HepG2 (cell line): ENCODE measurements around the gene PLAA. TPM values are rescaled to one million over a fixed set of nuclear protein-coding genes. Genes with fewer than 3 reads are reported as not detected.

Experiments used
- BRD4 ChIP-seq: sonication (generic); formaldehyde crosslinking; IDR thresholded peaks from 2 replicates; pipeline ENCODE4 v1.4.0; 2020; ENCODE audit warnings: missing genetic modification reagents
- DNMT1 ChIP-seq: sonication (generic); formaldehyde crosslinking; IDR thresholded peaks from 2 replicates; pipeline ENCODE4 v1.5.1; 2020; ENCODE audit warnings: mild to moderate bottlenecking, missing genetic modification reagents
- GATAD1 ChIP-seq: IDR thresholded peaks from 2 replicates; pipeline ENCODE4 v1.6.1; 2016; ENCODE audit warnings: missing genetic modification reagents, missing compliant biosample characterization
- KLF15 ChIP-seq: sonication (generic); formaldehyde crosslinking; IDR thresholded peaks from 2 replicates; pipeline ENCODE4 v1.8.1; 2023; ENCODE audit warnings: borderline replicate concordance, mild to moderate bottlenecking, inconsistent platforms, missing genetic modification reagents, mixed read lengths
- NFE2 ChIP-seq: sonication (generic); formaldehyde crosslinking; IDR thresholded peaks from 2 replicates; pipeline ENCODE4 v1.4.0; 2020; ENCODE audit warnings: missing genetic modification reagents
- NFKBIZ ChIP-seq: IDR thresholded peaks from 2 replicates; pipeline ENCODE4 v1.6.1; 2018; ENCODE audit warnings: missing genetic modification reagents, missing compliant biosample characterization
- NR1H2 ChIP-seq: sonication (generic); formaldehyde crosslinking; IDR thresholded peaks from 2 replicates; pipeline ENCODE4 v1.8.1; 2022; ENCODE audit warnings: low read depth, missing genetic modification reagents, borderline replicate concordance
- PHF21A ChIP-seq: sonication (generic); formaldehyde crosslinking; IDR thresholded peaks from 2 replicates; pipeline ENCODE4 v1.5.0; 2020; ENCODE audit warnings: mild to moderate bottlenecking, missing genetic modification reagents
- RARA ChIP-seq: IDR thresholded peaks from 2 replicates; pipeline ENCODE4 v1.6.1; 2016; ENCODE audit warnings: missing genetic modification reagents, missing compliant biosample characterization
- RELA ChIP-seq: sonication (generic); formaldehyde crosslinking; IDR thresholded peaks from 2 replicates; pipeline ENCODE4 v1.4.0; 2020; ENCODE audit warnings: missing genetic modification reagents
- TCF12 ChIP-seq, 2 experiments: fragments of 450-650 bp in 1 of 2; sonication (generic) in 1 of 2; formaldehyde crosslinking in 1 of 2; IDR thresholded peaks; 2 replicates each; pipeline versions ENCODE4 v1.6.1 to v1.8.0; 2017 to 2022; ENCODE audit warnings: antibody characterized with exemption in 1 of 2, mild to moderate bottlenecking in 1 of 2, missing genetic modification reagents in 1 of 2, moderate library complexity in 1 of 2
- ZFX ChIP-seq: sonication (generic); formaldehyde crosslinking; IDR thresholded peaks from 2 replicates; pipeline ENCODE4 v1.4.0; 2020; ENCODE audit warnings: mild to moderate bottlenecking, low read depth, missing genetic modification reagents, moderate library complexity
- ZNF264 ChIP-seq: sonication (generic); formaldehyde crosslinking; IDR thresholded peaks from 2 replicates; pipeline ENCODE4 v1.4.0; 2020; ENCODE audit warnings: missing genetic modification reagents
- ZNF329 ChIP-seq: sonication (generic); formaldehyde crosslinking; IDR thresholded peaks from 2 replicates; pipeline ENCODE4 v1.9.0; 2021; ENCODE audit warnings: low read depth, mild to moderate bottlenecking, missing genetic modification reagents
- ZNF350 ChIP-seq: sonication (generic); formaldehyde crosslinking; IDR thresholded peaks from 2 replicates; pipeline ENCODE4 v1.4.0; 2020; ENCODE audit warnings: mild to moderate bottlenecking, low read depth, missing genetic modification reagents, borderline replicate concordance
- ZNF543 ChIP-seq: sonication (generic); formaldehyde crosslinking; IDR thresholded peaks from 2 replicates; pipeline ENCODE4 v1.4.0; 2020; ENCODE audit warnings: mild to moderate bottlenecking, missing genetic modification reagents
- ZNF550 ChIP-seq: sonication (generic); formaldehyde crosslinking; IDR thresholded peaks from 2 replicates; pipeline ENCODE4 v1.4.0; 2020; ENCODE audit warnings: mild to moderate bottlenecking, missing genetic modification reagents, borderline replicate concordance
- polyA plus RNA-seq, 8 experiments: library from polyadenylated mRNA; depleted of rRNA in 3 of 8; stranded (reverse) in 7 of 8; unstranded in 1 of 8; fragments of >200 nt; fragmentation: Illumina TruSeq in 4 of 8; extraction: Trizol in 4 of 8; gene quantifications; 2 replicates each; pipeline versions ENCODE4 v1.2.1 to v1.2.3, GENCODE V29; 2011 to 2016; ENCODE audit warnings: low read depth in 4 of 8, missing spikeins in 1 of 8, mixed read lengths in 1 of 8; ENCODE audit not compliant: insufficient read depth in 1 of 8
- total RNA-seq, 5 experiments: library from RNA; depleted of rRNA; stranded (reverse); fragments of >200 nt; fragmentation: Illumina TruSeq; extraction: Trizol; gene quantifications; 2 replicates each; pipeline ENCODE4 v1.2.3, GENCODE V29; 2016; ENCODE audit warnings: low read depth in 1 of 5
- TF ChIP-seq, protein P1 (sequence below): IDR thresholded peaks from 2 replicates; pipeline ENCODE4 v1.6.1; 2016
- TF ChIP-seq, protein P2 (sequence below): sonication (generic); formaldehyde crosslinking; IDR thresholded peaks from 2 replicates; pipeline ENCODE4 v1.4.0; 2020; ENCODE audit warnings: missing genetic modification reagents, mild to moderate bottlenecking, borderline replicate concordance
- TF ChIP-seq, protein P3 (sequence below): sonication (generic); formaldehyde crosslinking; IDR thresholded peaks from 2 replicates; pipeline ENCODE4 v1.4.0; 2020; ENCODE audit warnings: missing genetic modification reagents, low read depth, mild to moderate bottlenecking, borderline replicate concordance
- TF ChIP-seq, protein P4 (sequence below): sonication (generic); formaldehyde crosslinking; IDR thresholded peaks from 2 replicates; pipeline ENCODE4 v1.9.0; 2022; ENCODE audit warnings: low read depth, missing genetic modification reagents

Gene PLAA
- total and polyA plus RNA-seq, 2 of the 13 experiments (the other 11 are each of a cell fraction or from before 2014, with no cell fraction given) = 5.8 to 22.9 TPM

DNA sequence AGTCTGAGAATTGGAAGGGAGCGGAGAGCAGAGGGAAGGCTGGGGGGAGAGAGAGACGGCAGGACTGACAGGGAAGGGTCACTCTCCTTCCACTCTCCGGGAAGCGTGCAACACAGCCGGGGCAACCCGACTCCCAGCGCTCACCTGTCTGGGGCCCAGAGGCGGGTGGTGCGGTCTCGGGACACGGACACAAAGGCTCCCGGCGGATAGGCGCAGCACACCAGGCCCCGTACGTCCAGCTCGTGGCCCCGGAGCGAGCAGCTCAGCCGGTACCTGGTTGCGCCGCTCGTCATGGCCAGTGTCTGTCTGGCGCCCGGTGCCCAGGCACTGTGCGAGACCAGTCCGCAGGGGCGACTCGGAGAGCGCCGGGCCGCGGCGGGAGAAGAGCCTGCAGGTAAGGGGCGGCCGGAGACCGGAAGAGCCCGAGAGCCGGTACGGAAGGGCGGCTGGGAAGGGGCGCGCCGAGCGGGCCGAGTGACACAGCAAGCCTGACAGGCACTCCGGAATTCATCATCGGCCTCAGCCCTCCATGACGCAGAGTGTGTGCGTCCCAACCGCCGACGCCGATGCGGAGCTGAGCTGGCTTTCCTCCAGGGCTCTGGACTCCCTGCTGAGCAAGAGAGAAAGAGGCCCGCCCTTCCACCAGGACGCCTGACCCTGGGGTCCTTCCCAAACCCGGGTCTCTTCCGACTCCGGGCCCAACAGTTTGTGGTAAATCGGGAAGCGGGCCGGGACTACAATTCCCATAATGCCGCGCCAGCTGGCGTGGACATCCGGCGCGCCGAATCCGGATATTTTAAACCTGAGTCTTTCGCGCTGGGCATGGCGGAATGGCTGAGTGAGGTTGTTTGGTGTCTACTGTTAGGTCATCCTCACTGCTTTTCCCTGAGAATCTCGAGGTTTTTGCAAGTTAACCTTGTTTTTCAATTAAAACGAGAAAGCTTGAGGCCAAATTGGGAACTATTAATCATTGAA lies at the start of gene PLAA (continued):
- TF ChIP-seq, protein P1, sequence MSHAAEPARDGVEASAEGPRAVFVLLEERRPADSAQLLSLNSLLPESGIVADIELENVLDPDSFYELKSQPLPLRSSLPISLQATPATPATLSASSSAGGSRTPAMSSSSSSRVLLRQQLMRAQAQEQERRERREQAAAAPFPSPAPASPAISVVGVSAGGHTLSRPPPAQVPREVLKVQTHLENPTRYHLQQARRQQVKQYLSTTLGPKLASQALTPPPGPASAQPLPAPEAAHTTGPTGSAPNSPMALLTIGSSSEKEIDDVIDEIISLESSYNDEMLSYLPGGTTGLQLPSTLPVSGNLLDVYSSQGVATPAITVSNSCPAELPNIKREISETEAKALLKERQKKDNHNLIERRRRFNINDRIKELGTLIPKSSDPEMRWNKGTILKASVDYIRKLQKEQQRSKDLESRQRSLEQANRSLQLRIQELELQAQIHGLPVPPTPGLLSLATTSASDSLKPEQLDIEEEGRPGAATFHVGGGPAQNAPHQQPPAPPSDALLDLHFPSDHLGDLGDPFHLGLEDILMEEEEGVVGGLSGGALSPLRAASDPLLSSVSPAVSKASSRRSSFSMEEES (CRISPR knock-in tag) = no peak
- TF ChIP-seq ZNF350 (CRISPR knock-in tag) = peak; percentile 92
- no peak for TF ChIP-seq NFKBIZ (CRISPR knock-in tag)
- no peak for TF ChIP-seq RELA
- TF ChIP-seq BRD4 (CRISPR knock-in tag) = peak; percentile 37; the same call in 1 of the 2 replicates
- TF ChIP-seq, protein P2, sequence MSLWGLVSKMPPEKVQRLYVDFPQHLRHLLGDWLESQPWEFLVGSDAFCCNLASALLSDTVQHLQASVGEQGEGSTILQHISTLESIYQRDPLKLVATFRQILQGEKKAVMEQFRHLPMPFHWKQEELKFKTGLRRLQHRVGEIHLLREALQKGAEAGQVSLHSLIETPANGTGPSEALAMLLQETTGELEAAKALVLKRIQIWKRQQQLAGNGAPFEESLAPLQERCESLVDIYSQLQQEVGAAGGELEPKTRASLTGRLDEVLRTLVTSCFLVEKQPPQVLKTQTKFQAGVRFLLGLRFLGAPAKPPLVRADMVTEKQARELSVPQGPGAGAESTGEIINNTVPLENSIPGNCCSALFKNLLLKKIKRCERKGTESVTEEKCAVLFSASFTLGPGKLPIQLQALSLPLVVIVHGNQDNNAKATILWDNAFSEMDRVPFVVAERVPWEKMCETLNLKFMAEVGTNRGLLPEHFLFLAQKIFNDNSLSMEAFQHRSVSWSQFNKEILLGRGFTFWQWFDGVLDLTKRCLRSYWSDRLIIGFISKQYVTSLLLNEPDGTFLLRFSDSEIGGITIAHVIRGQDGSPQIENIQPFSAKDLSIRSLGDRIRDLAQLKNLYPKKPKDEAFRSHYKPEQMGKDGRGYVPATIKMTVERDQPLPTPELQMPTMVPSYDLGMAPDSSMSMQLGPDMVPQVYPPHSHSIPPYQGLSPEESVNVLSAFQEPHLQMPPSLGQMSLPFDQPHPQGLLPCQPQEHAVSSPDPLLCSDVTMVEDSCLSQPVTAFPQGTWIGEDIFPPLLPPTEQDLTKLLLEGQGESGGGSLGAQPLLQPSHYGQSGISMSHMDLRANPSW = 0 out of 2 replicates have a peak, but pooled peaks have one; percentile 30
- TF ChIP-seq, protein P3, sequence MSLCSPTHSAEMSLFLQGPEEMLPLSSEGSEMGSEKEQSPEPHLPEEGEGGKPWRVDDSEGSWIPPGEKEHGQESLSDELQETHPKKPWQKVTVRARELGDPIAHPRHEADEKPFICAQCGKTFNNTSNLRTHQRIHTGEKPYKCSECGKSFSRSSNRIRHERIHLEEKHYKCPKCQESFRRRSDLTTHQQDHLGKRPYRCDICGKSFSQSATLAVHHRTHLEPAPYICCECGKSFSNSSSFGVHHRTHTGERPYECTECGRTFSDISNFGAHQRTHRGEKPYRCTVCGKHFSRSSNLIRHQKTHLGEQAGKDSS (CRISPR knock-in tag) = peak; percentile 89
- TF ChIP-seq GATAD1 (CRISPR knock-in tag) = peak; percentile 94
- TF ChIP-seq, protein P4, sequence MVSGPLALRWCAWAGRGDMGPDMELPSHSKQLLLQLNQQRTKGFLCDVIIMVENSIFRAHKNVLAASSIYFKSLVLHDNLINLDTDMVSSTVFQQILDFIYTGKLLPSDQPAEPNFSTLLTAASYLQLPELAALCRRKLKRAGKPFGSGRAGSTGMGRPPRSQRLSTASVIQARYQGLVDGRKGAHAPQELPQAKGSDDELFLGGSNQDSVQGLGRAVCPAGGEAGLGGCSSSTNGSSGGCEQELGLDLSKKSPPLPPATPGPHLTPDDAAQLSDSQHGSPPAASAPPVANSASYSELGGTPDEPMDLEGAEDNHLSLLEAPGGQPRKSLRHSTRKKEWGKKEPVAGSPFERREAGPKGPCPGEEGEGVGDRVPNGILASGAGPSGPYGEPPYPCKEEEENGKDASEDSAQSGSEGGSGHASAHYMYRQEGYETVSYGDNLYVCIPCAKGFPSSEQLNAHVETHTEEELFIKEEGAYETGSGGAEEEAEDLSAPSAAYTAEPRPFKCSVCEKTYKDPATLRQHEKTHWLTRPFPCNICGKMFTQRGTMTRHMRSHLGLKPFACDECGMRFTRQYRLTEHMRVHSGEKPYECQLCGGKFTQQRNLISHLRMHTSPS (CRISPR knock-in tag) = peak; percentile 60; the same call in 1 of the 2 replicates
- TF ChIP-seq TCF12 (IDR thresholded peaks at IDR 0.05) = no peak
- peak; percentile 87 for TF ChIP-seq TCF12 (CRISPR knock-in tag; IDR thresholded peaks at IDR 0.05)
- no peak for TF ChIP-seq NR1H2
- TF ChIP-seq RARA = no peak
- no peak for TF ChIP-seq ZNF264
- TF ChIP-seq ZNF550 (CRISPR knock-in tag) = no peak
- TF ChIP-seq NFE2 = peak; percentile 63
- no peak for TF ChIP-seq KLF15 (CRISPR knock-in tag)
- no peak for TF ChIP-seq ZNF329 (CRISPR knock-in tag)
- peak; percentile 83 for TF ChIP-seq DNMT1
- peak; percentile 97 for TF ChIP-seq ZFX (CRISPR knock-in tag)
- peak; percentile 86 for TF ChIP-seq ZNF543 (CRISPR knock-in tag)
- peak; percentile 48; the same call in 1 of the 2 replicates for TF ChIP-seq PHF21A
